Stimulated activated CD4-positive, alpha-beta T cell treated with anti-CD3 and anti-CD28 coated beads, Interleukin-15, amount 100 ng/mL, for 24 hours (primary cell): Measurements from ENCODE around the gene IQCC.
A peak's percentile ranks its signal among the peaks of the same experiment; 100 is the strongest.

Source experiments
- DNase-seq: peaks from one replicate; pipeline ENCODE4 v3.0.0-alpha.2; 2020

IQCC gene

DNA sequence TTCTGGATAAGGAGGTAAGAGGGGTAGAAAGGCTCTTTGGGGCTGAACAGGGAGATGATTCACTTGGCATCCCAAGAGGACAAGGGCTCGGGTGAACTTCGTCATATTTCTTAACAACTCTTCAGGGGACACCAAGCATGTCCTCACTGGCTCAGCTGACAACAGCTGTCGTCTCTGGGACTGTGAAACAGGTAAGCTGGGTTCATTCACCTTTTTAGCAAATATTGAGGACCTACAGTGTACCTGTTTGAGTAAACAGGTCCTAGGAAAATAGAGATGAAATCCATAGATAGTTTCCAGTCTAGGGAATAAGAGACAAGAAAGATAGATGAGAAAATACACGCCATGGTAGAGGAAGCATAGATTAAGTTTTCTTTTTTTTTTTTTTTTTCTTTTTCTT lies 18.8 kb downstream of the IQCC start:
- no peak for DNase-seq

DNA sequence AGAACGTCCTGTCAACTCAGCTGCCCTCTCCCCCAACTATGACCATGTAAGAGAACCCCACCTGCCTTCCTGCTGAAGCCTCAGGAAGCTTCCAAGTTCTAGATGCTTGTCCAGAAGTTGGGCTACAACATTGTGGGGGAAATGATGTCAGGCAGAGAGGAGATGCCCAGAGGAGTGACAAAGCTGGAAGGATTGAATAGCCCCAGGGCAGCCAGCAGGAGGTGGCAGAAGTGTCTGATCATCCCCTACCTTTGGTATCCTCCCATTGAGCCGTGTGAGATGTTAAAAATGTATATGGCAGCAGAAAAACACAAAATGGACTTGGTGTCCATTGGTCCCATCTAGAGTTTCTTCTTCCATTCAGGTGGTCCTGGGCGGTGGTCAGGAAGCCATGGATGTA lies 23.3 kb downstream of the IQCC start:
- DNase-seq, result no peak

DNA sequence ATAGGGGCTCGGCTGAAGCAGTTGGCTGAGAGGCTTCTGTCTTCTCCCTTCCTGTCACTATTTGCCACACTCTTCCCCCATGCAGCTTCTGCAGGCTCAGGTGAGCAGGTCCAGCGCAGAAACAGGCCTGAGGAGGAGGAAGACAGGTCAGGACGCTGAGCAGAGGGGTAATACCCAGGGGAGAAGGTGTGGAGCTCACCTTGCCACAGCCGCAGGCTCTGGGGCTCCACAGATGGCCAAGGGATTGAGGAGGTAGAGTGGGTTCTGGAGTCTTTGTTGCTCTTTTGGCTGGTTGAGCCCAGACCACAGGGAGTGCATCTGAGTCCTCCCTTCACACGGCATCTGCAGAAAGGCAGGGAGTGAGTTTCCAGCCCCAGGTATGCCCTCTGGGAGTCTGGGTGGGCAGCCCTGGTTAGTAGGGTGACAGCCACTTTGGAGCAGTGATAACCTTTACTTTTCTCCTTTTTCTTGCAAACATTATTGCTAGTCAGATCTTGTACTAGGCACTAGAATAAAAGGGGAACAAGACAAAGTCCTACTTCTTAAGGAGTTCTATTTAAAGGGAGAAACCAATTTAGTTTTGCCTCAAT lies 26.5 kb downstream of the IQCC start:
- DNase-seq, result no peak

DNA sequence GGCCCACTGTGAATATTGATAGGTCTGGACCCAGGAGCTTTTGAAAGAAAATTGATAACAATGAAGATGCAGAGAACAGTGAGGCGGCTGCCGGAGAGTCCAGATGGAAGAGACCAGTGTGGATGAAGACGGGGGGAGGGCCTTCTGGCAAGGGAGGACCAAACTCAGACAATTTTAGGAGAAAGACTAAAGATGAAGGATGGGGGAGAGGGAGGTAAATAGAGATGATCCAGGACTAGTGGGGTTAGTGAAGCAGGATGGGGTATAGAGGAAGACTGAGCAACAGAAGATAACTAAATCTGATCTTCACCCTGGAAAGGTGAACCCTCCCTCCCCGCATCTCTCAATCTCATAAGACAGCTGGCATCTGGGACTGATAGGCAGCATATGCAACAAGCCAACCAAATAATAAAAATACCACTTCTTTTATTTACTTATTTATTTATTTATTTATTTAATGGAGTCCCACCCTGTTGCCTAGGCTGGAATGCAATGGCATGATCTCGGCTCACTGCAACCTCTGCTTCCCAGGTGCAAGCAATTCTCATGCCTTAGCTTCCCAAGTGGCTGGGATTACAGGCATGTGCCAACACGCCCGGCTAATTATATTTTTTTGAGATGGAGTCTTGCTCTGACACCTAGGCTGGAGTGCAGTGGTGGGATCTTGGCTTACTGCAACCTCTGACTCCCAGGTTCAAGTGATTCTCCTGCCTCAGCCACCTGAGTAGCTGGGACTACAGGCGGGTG lies 27.3 kb downstream of the IQCC start:
- DNase-seq, result no peak

DNA sequence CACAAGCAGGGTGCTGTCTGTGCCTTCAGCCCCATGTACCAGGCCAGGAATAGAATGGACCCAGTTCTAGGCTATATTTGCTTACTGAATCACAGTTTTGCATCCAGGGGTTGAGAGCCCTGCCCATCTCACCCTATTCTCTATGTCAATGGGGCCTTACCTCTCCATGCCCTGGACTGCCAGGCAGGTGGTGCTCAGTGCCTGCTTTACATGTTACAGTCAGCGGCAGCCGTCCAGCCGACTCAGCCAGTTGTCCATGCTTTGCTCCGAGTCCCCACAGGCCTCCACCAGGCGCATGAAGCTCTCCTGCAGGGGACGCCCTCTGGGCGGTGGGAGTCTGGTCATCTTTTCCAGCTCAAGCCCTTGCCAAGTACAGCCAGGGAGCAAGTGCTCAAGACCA lies 29.3 kb downstream of the IQCC start:
- no peak for DNase-seq

DNA sequence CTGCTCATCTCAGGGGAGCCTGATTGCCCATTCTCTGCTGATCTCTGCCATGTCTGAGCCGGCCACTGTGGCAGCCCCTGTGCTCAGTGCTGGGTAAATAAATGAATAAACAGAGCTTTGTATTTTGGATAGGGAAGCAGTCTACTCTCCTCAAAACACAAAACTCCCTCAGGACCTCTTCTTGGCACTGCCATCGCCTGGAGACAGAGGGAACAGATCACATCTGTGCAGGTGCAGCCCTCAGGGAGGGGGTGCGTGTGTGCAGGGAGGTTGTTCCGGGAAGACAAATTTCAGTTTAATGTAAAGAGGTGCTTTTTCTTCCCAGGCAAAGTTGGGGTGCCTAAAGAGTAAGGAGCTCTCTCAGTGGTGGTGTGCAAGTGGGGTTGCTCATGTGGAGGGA lies 33.9 kb downstream of the IQCC start:
- DNase-seq, result no peak

DNA sequence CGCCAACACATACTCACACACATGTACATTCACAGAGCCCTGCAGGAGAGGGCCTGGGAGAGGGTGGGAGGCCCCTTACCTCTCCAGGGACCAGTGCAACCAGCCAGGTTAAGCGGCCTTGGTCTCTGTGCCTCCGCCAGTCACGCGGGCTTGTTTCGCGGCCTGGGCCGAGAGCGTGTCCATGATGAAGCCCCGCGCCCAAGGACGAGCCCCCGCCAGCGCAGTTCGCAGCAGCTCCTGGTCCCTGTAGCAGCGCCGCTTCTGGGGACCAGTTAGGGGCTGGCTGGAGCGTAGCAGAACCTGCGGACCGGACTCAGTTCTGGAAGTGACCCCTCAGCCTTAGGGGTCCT lies 34.3 kb downstream of the IQCC start:
- no peak for DNase-seq

DNA sequence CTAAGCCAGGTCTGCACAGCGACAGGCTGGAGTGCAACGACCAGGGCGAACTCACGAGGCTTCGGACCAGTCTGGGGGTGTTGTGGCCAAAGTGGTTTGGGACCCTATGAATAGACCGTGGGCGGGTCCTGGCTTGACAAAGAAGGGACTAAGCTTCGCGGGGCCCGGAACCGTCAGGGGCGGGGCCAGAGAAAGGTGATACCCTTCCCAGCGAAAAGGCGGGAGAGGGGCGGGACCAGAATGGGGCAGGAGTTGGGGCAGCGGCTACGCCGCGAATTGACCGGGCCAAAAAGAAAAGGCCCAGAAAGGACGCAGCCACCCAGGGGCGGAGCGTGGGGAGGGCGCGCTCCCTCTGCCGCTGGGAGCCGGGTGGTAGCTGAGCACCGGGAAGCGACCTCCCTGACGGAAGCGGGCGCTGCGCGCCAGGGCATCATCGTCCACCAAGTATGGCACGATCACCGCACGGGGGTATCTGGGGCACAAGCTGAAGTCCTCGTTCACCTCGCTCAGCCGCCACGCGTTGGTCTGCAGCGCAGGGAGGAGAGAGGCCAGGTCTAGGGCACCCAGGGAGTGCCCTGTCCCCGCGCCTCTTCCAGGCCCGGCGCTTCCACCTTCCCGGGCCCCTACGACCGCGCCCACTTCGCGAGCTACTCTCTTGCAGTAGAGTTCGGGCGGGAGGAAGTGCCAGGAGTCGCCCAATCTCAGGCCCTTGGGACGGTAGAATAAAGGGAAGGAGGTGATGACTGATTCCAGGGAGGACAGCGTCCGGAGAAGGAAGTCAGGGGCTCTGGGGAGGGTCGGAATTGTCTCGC lies 34.9 kb downstream of the IQCC start:
- peak; percentile 69 for DNase-seq

DNA sequence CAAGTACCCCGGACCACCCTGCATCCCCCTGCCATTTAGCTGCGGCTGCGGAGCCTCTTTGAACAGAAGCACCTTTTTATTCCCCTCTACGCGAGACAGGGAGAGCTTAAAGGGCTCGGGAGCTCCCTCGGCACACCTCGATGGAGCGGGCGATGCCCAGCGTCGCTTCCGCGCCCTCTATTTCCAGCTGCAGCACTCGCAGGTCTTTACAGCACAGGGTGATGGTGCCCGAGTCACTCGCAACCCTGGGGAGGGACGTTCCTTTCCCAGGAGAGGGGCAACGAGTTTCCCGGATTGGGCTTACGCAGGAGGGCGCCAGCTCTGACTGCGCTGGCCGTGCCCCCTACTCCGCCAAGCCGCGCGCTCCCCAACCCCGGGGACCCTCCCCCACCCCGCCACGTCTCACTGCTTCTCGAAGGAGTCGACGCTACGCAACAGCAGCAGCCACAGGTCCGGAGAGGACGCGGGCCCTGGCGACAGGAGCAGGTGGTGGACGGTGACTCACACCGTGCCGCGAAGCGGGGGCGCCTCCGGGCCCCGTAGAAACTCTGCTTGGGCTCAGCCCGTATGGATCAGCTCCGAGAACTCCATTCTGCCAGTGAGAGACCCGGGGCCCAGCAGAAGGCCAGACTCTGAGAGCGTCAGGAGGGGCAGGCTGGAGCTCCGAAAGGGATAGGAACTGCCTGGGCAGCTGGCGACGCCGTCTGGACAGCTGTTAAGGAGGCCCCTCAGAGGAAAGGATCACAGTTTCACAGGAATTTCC lies 35.7 kb downstream of the IQCC start:
- DNase-seq, result peak; percentile 60

DNA sequence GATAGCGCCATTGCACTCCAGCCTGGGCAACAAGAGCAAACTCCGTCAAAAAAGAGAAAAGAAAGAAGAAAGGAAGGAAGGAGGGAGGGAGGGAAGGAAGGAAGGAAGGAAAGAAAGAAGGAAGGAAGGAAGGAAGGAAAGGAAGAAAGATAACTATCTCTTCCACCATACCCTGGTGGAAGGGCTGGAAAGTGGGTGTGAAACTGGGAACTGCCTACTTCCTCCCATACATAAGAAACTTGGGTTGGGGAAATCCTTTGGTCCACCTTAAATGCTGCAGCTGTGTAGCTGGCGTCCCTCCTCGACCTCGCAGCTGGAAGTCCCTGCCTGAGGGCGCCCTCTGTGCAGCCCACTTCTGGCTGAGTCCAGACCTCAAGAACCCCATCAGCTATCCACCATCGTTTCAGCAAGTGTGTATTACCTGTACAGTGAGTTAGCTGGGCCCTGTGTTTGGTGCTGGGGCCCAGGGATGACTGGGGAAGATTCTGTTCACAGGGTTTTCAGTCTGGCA lies 36.9 kb downstream of the IQCC start:
- DNase-seq, result no peak

DNA sequence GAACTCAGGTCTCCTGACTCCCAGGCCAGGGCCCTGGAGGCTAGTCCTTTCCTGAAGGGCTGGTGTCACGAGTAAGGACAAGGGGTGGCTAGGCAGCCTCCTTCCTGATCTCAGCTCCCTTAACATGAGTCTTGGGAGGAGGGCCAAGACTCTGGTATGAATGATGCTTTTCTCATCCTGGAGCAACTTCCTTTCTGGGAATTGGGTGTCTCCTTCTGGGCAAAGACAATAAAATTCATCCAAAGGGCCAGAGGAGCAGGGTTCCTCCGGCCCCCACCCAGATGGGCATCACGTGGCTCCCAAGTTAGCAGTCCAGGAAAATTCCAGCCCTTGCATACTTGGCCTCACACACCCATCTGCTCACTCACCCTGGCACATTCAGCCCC lies 41.4 kb downstream of the IQCC start, which contains the start of gene FAM167B:
FAM167B (plus strand) TSS at position 335 of the 386 bp plus-strand sequence. CDS start 200 bp downstream, outside the sequence.
- DNase-seq, result no peak

DNA sequence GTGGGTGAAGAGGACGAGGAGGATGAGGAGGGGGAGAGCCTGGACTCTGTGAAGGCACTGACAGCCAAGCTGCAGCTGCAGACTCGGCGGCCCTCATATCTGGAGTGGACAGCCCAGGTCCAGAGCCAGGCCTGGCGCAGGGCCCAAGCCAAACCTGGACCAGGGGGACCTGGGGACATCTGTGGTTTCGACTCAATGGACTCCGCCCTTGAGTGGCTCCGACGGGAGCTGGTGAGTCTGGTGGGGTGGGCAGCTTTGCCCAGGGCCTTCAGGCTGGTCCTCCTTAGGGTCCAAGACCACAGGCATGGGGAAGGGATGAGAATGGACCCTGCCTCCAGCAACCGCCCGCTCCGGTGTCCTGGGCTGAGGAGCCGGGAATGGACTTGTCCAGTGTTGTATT lies 42.0 kb downstream of the IQCC start:
- DNase-seq, result no peak

DNA sequence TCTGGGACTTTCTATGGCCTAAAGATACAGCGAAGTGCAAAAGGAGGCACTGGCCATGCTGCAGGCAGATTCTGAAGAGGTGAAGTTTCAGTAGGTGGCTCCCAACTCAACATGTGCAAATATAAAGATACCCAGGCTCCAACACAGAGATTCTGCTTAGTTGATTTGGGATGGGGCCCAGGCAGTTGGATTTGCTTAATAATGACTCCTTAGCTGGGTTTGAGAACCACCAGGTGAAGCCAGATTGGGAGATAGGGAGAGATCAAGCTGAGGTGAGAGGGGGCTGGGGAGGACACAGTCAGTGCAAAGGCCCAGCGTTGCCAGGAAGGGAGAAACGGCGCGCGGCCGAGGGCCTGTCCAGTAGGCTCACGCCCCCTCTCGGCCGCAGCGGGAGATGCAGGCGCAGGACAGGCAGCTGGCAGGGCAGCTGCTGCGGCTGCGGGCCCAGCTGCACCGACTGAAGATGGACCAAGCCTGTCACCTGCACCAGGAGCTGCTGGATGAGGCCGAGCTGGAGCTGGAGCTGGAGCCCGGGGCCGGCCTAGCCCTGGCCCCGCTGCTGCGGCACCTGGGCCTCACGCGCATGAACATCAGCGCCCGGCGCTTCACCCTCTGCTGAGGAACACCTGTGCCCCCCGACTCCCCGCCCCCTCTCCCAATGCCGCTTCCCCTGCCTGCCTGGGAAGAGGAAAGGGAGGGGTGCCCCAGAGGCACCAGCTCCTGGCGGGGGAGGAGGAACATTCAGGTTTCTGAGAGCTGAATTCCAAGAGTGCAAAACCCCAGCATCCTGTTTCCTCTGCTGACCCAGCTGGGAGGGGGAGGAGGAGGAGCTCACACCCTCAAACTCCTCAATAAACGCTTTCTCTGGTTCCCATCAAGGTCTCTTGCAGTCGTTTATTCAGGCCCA lies 42.8 kb downstream of the IQCC start:
- peak; percentile 92 for DNase-seq

DNA sequence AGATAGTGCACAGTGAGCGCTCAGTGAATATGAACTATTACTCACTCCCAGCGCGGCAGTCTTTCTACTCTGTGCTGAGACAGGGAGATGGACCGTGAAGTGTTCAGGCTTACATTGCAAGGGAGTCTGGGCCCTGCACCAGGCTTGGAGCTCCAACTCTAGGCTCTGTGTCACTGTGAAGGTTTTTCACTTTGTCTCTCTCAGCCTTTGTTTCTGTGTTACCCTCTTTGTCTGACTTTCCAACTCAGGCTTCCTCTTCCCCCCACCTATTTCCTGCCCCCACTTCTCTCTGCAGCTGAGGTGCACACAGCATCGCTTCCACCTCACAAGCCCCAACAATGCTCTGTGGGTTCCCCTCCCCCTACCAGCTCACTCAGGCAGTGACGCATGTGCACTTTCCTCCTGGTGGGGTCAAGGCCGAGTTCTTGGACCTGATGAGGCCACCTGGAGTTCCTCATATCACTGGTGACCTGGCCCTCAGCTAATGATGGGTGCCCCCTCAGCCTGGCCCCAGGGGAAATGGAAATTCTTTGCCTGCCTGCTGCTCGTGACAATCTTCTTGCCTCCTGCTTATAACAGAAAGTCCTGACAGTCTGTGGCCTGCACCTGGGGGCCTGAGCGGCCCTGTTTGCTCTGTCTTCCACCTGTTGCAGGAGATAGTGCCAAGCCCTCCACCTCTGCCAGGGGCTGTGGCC lies 44.5 kb downstream of the IQCC start:
- DNase-seq, result peak; percentile 85

DNA sequence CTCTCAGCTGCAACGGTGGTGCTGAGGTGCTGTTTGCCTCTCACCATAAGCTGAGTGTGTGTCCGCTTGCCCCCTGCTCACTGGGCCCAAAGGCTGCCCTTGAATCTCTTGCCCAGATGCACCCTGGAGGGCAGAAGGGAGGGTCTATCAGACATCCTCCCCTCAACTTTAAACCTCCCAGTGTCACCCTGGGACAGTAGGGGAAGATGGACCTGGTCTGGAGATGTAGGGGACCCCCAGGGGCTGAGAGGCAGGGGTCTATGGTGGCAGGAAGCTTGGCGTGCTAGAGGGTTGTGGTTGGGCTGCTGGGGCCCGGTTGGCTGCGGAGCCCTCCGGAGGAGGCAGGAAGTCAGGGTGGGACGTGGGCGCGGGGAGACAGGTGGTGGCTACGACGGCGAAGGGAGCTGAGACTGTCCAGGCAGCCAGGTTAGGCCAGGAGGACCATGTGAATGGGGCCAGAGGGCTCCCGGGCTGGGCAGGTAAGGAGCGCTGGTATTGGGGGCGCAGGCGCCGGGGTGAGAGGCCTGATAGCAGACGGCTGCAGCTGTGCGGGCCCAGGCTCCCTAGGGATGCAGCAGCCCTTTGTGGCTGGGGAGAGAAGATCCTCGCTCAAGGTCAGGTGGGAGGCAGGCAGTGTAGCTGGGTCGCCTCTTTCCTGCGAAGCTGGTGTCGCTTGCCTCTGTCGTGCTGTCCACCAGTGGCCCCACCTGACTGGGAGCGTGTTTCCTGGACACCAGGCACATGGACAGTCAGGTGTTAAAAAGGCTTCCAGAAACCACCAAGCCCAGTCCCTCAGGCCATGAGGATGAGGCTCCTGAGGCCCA lies 45.6 kb downstream of the IQCC start, which contains the start of gene LCK:
LCK (plus strand) TSS at position 373 of the 824 bp plus-strand sequence. CDS start 23,065 bp downstream, outside the sequence.
- DNase-seq, result peak; percentile 87

DNA sequence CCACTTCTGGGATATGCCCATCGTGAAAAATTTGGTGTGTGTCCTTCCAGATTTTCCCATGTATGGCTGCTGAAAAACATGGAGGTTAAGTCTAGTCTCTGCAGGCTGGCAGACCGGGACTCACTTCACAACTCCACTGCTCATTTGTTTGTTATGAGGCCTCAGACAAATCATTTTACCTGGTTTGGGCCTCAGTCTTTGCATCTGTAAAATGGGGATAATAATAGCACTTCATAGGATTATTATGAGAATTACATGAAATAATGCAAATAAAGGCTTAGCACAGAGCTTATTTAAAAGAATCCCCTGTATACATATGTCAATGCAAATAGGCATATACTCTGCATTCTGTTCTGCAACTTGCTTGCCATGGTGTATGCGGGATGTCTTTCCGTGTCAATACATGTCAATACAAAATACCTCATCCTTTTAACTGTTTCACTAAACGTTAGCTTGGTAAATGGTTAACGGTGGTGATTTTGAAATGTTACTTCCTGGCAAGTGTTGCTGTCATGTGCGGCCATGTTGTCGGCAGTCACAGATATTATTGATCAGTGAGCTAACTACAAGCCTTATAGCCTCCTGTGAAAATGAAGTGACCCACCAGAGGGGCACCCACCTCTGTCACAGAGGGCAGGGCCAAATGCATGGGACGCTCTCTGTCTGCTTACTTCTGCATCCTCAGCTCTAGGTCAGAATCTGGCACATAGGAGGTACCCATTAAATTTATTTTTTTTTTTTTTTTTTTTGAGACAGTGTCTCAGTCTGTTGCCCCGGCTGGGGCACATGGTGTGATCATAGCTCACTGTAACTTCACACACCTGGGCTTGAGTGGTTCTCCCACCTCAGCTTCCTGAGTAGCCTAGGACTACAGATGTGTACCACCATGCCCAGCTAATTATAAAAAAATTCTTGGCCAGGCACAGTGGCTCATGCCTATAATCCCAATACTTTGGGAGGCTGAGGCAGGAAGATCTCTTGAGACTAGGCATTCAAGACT lies 49.9 kb downstream of the IQCC start:
- peak; percentile 38 for DNase-seq

DNA sequence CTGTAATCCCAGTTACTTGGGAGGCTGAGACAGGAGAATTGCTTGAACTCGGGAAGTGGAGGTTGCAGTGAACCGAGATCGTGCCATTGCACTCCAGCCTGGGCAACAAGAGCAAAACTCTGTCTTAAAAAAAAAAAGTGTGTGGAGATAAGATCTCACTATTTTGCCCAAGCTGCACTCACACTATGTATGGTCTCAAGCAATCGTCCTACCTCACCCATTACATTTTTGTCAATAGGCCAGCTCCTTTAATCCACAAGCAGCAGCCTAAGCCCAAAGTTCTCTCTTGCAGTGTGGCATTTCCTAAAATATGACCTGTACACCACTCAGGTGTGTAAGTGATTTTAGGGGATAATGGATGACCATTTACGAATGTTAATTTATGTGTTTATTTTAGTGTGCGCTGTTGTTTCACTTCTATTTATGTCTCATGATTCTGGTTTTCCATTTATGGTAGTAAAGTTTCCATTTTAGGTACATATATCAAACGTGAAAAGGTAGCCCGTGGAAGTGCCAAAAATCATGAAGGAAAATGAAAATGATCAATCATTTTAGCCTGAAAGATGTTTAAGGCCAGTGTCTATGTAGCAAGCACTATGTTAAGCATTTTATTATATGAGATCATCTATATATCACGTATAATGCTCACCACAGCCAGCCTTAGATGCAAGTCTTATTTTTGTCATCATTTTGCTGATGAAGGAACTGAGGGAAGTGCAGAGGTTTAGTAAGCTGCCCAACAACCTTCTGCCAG lies 51.2 kb downstream of the IQCC start:
- no peak for DNase-seq

DNA sequence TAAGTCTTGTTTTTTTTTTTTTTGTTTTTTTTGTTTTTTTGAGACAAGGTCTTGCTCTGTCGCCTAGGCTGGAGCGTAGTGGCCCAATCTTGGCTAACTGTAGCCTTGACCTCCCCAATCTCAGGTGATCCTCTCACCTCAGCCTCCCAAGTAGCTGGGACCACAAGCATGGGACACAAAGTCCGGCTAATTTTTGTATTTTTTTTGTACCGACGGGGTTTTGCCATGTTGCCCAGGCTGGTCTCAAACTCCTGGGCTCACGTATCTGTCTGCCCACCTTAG lies 51.7 kb downstream of the IQCC start:
- DNase-seq, result no peak
